SH-SY5Y (cell line): ENCODE measurements around the gene MPC2.

ENCODE experiments used
- GATA2 ChIP-seq: IDR thresholded peaks from 2 replicates; pipeline ENCODE4 v1.6.1; 2011; ENCODE audit warnings: mild to moderate bottlenecking, low read depth, low read length
- GATA3 ChIP-seq: IDR thresholded peaks from 2 replicates; pipeline ENCODE4 v1.6.1; 2011; ENCODE audit warnings: low read depth, mild to moderate bottlenecking, low read length, moderate library complexity

MPC2 gene

DNA sequence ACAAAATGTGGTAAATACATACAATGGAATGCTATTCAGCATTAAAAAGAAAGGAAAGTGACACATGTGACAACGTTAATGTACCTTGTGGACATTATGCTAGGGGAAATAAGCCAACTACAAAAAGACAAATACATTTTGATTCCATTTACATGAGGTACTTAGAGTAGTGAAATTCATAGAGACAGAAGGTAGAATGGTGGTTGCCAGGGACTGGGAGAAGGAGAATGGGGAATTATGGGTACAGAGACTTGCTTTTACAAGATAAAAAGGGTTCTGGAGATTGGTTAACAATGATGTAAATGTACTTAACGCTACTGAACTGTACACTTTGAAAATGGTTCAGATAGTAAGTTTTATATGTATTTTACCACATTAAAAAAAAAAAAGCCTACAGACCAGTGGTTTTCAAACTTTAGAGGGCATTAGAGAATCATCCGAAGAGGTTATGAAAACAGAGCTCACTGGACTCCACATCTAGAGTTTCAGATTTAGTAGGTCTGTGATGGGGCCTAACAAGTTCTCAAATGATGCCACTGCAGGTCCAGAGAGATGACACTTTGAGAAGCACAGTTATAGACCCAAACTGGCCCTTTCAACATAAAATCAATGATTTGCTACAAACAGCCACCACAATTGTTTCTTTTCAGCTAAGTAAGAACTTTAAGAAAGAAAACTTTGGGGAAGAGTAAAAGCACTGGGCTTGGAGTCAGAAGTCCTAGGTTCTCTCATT, 13.4 kb downstream of the MPC2 start:
- TF ChIP-seq GATA2, result no peak
- no peak for TF ChIP-seq GATA3

DNA sequence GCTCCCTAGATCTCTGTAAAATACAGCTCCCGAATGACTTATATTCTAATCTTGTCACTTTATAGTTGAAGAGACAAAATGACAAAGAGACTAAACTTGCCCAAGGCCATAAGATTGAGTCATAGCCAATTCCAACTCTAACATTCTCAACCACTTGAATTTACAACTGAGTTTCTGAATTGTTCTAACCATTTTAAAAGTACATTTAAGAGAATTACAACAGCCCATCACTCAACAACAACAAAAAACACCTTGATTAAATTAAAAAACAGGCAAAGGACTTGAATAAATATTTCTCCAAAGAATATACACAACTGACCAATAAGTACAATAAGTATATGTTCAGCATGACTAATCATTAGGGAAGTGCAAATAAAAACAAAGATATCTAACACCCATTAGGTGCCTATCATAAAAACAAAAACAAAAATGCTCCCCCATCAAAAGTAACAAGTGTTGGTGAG, 14.2 kb downstream of the MPC2 start:
- TF ChIP-seq GATA2, result no peak

- TF ChIP-seq GATA3 (no peak), GATA2 (no peak)
Measured at GRCh38 chr1:167922023-167922422, 14.8 kb downstream of the MPC2 start.

- TF ChIP-seq GATA3 (no peak), GATA2 (no peak)
Measured at GRCh38 chr1:167916766-167917511, 19.9 kb downstream of the MPC2 start.

DNA sequence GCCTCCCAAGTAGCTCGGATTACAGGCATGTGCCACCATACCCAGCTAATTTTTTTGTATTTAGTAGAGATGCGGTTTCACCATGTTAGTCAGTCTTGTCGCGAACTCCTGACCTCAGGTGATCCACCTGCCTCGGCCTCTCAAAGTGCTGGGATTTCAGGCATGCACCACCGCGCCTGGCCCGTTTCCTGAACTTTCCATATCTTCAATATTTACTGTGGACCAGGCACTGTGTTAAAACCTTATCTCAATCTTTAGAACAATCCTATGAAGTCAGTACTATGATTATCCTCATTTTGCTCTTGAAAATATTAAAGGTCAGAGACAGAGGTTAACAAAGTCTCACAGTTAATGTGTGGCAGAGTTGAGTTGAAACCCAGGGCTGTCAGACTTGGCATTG, 21.3 kb downstream of the MPC2 start:
- TF ChIP-seq GATA3 (no peak), GATA2 (no peak)

DNA sequence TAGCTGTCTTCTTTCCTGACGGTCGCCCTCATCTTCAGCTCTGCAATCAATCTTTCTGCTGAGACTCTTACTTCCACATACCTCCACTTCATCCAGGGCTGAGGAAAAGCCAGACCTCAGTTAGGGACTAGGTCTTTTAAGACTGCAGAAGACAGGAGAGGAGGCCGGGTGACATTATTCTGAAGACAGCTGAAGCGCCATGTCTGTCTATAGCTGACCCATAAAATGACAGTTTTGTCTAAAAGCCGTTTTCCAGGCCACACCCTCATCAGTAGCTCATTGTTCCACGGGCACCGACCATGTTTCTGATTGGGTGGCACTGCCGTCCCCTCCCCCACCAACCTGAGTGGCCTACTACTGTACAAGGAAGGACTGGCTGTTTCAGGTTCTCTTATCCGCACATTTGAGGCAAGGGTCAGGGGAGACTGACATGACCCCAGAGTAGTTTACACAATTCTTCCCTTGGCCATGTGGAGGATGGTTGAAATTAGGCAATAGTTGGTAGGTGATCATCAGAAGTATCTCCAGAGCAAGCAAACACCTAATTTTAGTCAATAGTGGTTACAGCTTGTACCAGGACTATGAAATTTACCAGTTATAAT, 22.9 kb downstream of the MPC2 start, which contains the start of gene ADCY10:
Gene ADCY10, minus strand, starts transcription at position 240 of the 602 bp plus-strand sequence. CDS start 8,994 bp downstream, outside the sequence.
- no peak for TF ChIP-seq GATA2
- TF ChIP-seq GATA3, result no peak

- TF ChIP-seq GATA3 (no peak), GATA2 (no peak)
Measured at GRCh38 chr1:167912294-167912693, 24.6 kb downstream of the MPC2 start.

DNA sequence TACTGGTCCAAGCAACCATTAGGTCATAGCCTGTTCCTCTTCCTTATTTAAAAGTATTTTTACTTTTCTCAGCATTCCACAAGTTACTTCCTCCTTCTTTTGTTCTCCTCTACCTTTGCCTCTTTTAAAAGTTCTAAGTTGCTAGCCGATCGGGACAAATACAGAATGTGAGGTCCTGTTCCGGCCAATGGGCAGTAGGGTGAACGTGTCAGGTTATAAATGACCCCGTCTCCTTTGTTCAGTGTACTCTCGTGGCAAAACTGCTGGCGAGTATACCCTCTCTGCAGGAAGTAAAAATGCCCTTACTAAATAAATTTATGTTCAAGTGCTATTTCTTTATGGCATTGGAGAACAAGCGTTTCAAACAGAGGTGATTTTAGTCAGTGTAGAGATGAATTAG, 25.5 kb downstream of the MPC2 start:
- no peak for TF ChIP-seq GATA2
- TF ChIP-seq GATA3, result no peak

GRCh38 chr1:167910530-167910929, 26.3 kb downstream of the MPC2 start:
- TF ChIP-seq GATA2, result no peak
- TF ChIP-seq GATA3, result no peak

- TF ChIP-seq GATA2 (no peak), GATA3 (no peak)
Measured at GRCh38 chr1:167909691-167910180, 27.1 kb downstream of the MPC2 start.

GRCh38 chr1:167905671-167906070, 31.2 kb downstream of the MPC2 start:
- no peak for TF ChIP-seq GATA3
- TF ChIP-seq GATA2, result no peak

DNA sequence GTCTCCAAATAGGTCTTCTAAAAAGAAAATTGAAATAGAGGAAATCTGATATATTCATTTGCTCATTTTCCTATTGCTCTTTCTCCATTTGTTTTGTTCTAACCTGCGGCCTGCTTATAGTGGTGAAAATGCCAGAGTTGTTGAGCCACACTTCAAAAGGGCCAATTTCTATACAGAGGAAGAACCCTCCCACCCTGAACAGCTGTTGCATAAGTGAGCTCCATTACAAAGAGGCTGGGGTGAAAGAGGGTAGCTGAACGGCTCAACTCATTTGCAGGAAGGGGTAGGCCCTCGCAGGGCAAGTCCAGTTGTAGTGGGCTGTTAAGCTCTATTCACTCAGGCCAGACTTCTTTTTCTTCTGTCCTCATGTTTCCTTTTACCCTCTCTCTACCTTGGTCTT, 31.7 kb downstream of the MPC2 start:
- no peak for TF ChIP-seq GATA2
- TF ChIP-seq GATA3, result no peak

- no peak for TF ChIP-seq GATA2
- TF ChIP-seq GATA3, result no peak
Measured at GRCh38 chr1:167904652-167905130, 32.2 kb downstream of the MPC2 start.

GRCh38 chr1:167900907-167901306, 36.0 kb downstream of the MPC2 start:
- TF ChIP-seq GATA2 (no peak), GATA3 (no peak)
